Common myeloid progenitor, CD34-positive (primary cell): ENCODE results near the gene LRP11.
A peak's percentile ranks its signal among the peaks of the same experiment; 100 is the strongest.

Experiments used
- CTCF ChIA-PET: fragments of 350-600 bp; sonication (Branson Sonifier 250); formaldehyde crosslinking; loops from one replicate; lab custom pipeline; 2021; ENCODE audit warnings: antibody characterized with exemption; lab: Charles Lee
- POLR2A ChIA-PET: fragments of 350-600 bp; sonication (Branson Sonifier 250); formaldehyde crosslinking; loops from one replicate; lab custom pipeline; 2021; ENCODE audit warnings: antibody characterized with exemption; lab: Charles Lee
- DNase-seq, 3 donors: peaks; one replicate each; pipeline versions ENCODE4 v3.0.0 to v3.0.0-alpha.2; 2013
- H3K27ac ChIP-seq, 2 experiments: 1 replicate in 1 of 2; 2 replicates in 1 of 2; pipeline ENCODE4 v1.7.0; 2013; ENCODE audit warnings: inconsistent platforms in 2 of 2, low read length in 2 of 2, mild to moderate bottlenecking in 2 of 2, low read depth in 1 of 2, moderate library complexity in 1 of 2; ENCODE audit not compliant: severe bottlenecking in 2 of 2, insufficient read depth in 1 of 2, poor library complexity in 1 of 2
- H3K27me3 ChIP-seq, 5 experiments: replicated peaks in 2 of 5; 1 replicate in 3 of 5; 2 replicates in 2 of 5; pipeline versions ENCODE4 v1.6.1 to v1.7.0; 2013; ENCODE audit warnings: low read length in 4 of 5, mild to moderate bottlenecking in 2 of 5, moderate library complexity in 2 of 5, inconsistent platforms in 1 of 5; ENCODE audit not compliant: insufficient read depth in 5 of 5, control insufficient read depth in 4 of 5
- H3K36me3 ChIP-seq, 4 experiments: 1 replicate in 2 of 4; 2 replicates in 2 of 4; pipeline versions ENCODE4 v1.6.1 to v1.7.0; 2013; ENCODE audit warnings: low read length in 3 of 4, control low read depth in 1 of 4, mild to moderate bottlenecking in 1 of 4; ENCODE audit not compliant: control insufficient read depth in 4 of 4, insufficient read depth in 4 of 4
- H3K4me1 ChIP-seq, 4 experiments: 1 replicate in 3 of 4; 2 replicates in 1 of 4; pipeline versions ENCODE4 v1.6.1 to v1.7.1; 2013; ENCODE audit warnings: low read length in 3 of 4, mild to moderate bottlenecking in 3 of 4, control low read depth in 1 of 4, inconsistent platforms in 1 of 4, moderate library complexity in 1 of 4; ENCODE audit not compliant: control insufficient read depth in 4 of 4, insufficient read depth in 4 of 4; ENCODE audit errors: control extremely low read depth in 1 of 4
- H3K4me3 ChIP-seq, 7 experiments: 1 replicate in 4 of 7; 2 replicates in 3 of 7; pipeline versions ENCODE4 v1.5.1 to v1.7.0; 2013; ENCODE audit warnings: mild to moderate bottlenecking in 7 of 7, low read length in 6 of 7, moderate library complexity in 6 of 7, inconsistent platforms in 2 of 7, low read depth in 2 of 7, control low read depth in 1 of 7; ENCODE audit not compliant: insufficient read depth in 4 of 7, control insufficient read depth in 1 of 7; ENCODE audit errors: extremely low read depth in 1 of 7
- H3K9me3 ChIP-seq, 5 experiments: 1 replicate in 4 of 5; 2 replicates in 1 of 5; pipeline versions ENCODE4 v1.6.1 to v1.7.1; 2013; ENCODE audit warnings: low read length in 4 of 5, mild to moderate bottlenecking in 2 of 5, inconsistent platforms in 1 of 5, low read depth in 1 of 5, moderate library complexity in 1 of 5; ENCODE audit not compliant: control insufficient read depth in 4 of 5, insufficient read depth in 2 of 5; ENCODE audit errors: control extremely low read depth in 1 of 5
- WGBS: methylation state at CpG from one replicate; pipeline ENCODE4 v1.1.5; 2013; ENCODE audit not compliant: insufficient coverage; 5-methylcytosine and 5-hydroxymethylcytosine counted together

Gene LRP11

GRCh38 chr6:149833651-149834050 is 30.5 kb downstream of the LRP11 start:
- Histone ChIP-seq H3K4me1 (no peaks in the 10 kb centered on the region), H3K27ac (no peak overlapping the region), H3K36me3 (no peaks in the 10 kb centered on the region), H3K4me3 (no peak overlapping the region), H3K27me3 (peaks cover 0 to 2% (median 0%) of the 10 kb centered on the region in 5 experiments), H3K9me3 (no peaks in the 10 kb centered on the region)
- WGBS: 100% methylated on average over 1 of the region's 3 CpGs
- ChIA-PET CTCF (interaction anchor here (0.7 to 3.8 kb wide), 7 partner anchors 10 to 96 kb away, joined by 3 to 37 read pairs (median 3); no protein-coding TSS in a partner anchor), POLR2A (no interaction called here)
- no peak for DNase-seq

GRCh38 chr6:149831308-149831820 is 32.8 kb downstream of the LRP11 start:
- Histone ChIP-seq H3K4me3 (no peak overlapping the region), H3K4me1 (no peaks in the 10 kb centered on the region), H3K27ac (no peak overlapping the region), H3K36me3 (no peaks in the 10 kb centered on the region), H3K9me3 (no peaks in the 10 kb centered on the region), H3K27me3 (peaks cover 0 to 2% (median 0%) of the 10 kb centered on the region in 5 experiments)
- no peak for DNase-seq
- WGBS: 100% methylated on average over 4 of the region's 6 CpGs
- ChIA-PET POLR2A (no interaction called here), CTCF (interaction anchor here (0.8 to 2.7 kb wide), 7 partner anchors 9 to 104 kb away, joined by 3 to 10 read pairs (median 4); no protein-coding TSS in a partner anchor)

- POLR2A ChIA-PET: no interaction called here
- Histone ChIP-seq H3K36me3 (no peaks in the 10 kb centered on the region), H3K4me1 (no peaks in the 10 kb centered on the region), H3K27me3 (peaks cover 0 to 2% (median 0%) of the 10 kb centered on the region in 5 experiments), H3K9me3 (no peaks in the 10 kb centered on the region), H3K4me3 (no peak overlapping the region), H3K27ac (no peak overlapping the region)
- CTCF ChIA-PET: interaction anchor here (0.8 to 2.7 kb wide), 6 partner anchors 8 to 105 kb away, joined by 3 to 10 read pairs (median 4); no protein-coding TSS in a partner anchor
- WGBS: 100% methylated on average over 4 of the region's 7 CpGs
- DNase-seq: no peak
Observed at GRCh38 chr6:149830731-149831307, 33.3 kb downstream of the LRP11 start.

- no peaks in the 10 kb centered on the region for H3K36me3 ChIP-seq
- no peaks in the 10 kb centered on the region for H3K27me3 ChIP-seq
- no peaks in the 10 kb centered on the region for H3K4me1 ChIP-seq
- WGBS: 94% methylated on average over 2 of the region's 4 CpGs
- no peaks in the 10 kb centered on the region for H3K9me3 ChIP-seq
- DNase-seq: no peak
- ChIA-PET POLR2A (no interaction called here), CTCF (interaction anchor here (1.0 to 3.9 kb wide), 2 partner anchors 14 to 104 kb away, joined by 3 to 14 read pairs; no protein-coding TSS in a partner anchor)
- no peak overlapping the region for H3K4me3 ChIP-seq
- no peak overlapping the region for H3K27ac ChIP-seq
Observed at GRCh38 chr6:149825292-149825691, 38.9 kb downstream of the LRP11 start.

- ChIA-PET CTCF (interaction anchor here (1.0 to 3.9 kb wide), 10 partner anchors 8 to 793 kb away, joined by 3 to 14 read pairs (median 4); no protein-coding TSS in a partner anchor), POLR2A (interaction anchor here (0.6 kb wide), 1 partner anchor 296 kb away, joined by 3 read pairs; no protein-coding TSS in a partner anchor)
- Histone ChIP-seq H3K4me1 (no peaks in the 10 kb centered on the region), H3K27me3 (no peaks in the 10 kb centered on the region), H3K36me3 (no peaks in the 10 kb centered on the region), H3K4me3 (no peak overlapping the region), H3K9me3 (no peaks in the 10 kb centered on the region), H3K27ac (no peak overlapping the region)
- WGBS: 92% methylated on average over 4 of the region's 4 CpGs
- DNase-seq: peak in 2 of 3 donors; percentile 13 to 20
Observed at GRCh38 chr6:149823013-149823412, 41.1 kb downstream of the LRP11 start.

- ChIA-PET CTCF (interaction anchor here (0.6 to 3.9 kb wide), 7 partner anchors 8 to 1246 kb away, joined by 3 to 14 read pairs (median 4); no protein-coding TSS in a partner anchor), POLR2A (no interaction called here)
- 100% methylated on average over 1 of the region's 1 CpG for WGBS
- no peak overlapping the region for H3K27ac ChIP-seq
- H3K9me3 ChIP-seq: no peaks in the 10 kb centered on the region
- DNase-seq: no peak
- H3K4me3 ChIP-seq: no peak overlapping the region
- no peaks in the 10 kb centered on the region for H3K4me1 ChIP-seq
- no peaks in the 10 kb centered on the region for H3K36me3 ChIP-seq
- no peaks in the 10 kb centered on the region for H3K27me3 ChIP-seq
Observed at GRCh38 chr6:149821492-149821891, 42.7 kb downstream of the LRP11 start.

- ChIA-PET CTCF (interaction anchor here (0.6 to 1.4 kb wide), 8 partner anchors 12 to 1245 kb away, joined by 3 to 4 read pairs (median 3); no protein-coding TSS in a partner anchor), POLR2A (no interaction called here)
- no peaks in the 10 kb centered on the region for H3K36me3 ChIP-seq
- no peaks in the 10 kb centered on the region for H3K4me1 ChIP-seq
- H3K4me3 ChIP-seq: no peak overlapping the region
- no peak overlapping the region for H3K27ac ChIP-seq
- no peak for DNase-seq
- WGBS: 100% methylated on average over 4 of the region's 7 CpGs
- H3K27me3 ChIP-seq: no peaks in the 10 kb centered on the region
- no peaks in the 10 kb centered on the region for H3K9me3 ChIP-seq
Observed at GRCh38 chr6:149820506-149820905, 43.7 kb downstream of the LRP11 start.
